GM19455 (cell line): ENCODE data around the gene IKZF3.
A peak's percentile ranks its signal among the peaks of the same experiment; 100 is the strongest.
"Not testable (repeated sequence)": the region's sequence is repeated elsewhere in the genome, so short reads cannot be mapped to it uniquely, and the experiment has no call there.

Experiments used
- ATAC-seq: cut with Tn5 transposase; IDR thresholded peaks from one replicate; pipeline ENCODE4 v1.9.1; 2021; ENCODE audit not compliant: unreplicated experiment

IKZF3 gene

DNA sequence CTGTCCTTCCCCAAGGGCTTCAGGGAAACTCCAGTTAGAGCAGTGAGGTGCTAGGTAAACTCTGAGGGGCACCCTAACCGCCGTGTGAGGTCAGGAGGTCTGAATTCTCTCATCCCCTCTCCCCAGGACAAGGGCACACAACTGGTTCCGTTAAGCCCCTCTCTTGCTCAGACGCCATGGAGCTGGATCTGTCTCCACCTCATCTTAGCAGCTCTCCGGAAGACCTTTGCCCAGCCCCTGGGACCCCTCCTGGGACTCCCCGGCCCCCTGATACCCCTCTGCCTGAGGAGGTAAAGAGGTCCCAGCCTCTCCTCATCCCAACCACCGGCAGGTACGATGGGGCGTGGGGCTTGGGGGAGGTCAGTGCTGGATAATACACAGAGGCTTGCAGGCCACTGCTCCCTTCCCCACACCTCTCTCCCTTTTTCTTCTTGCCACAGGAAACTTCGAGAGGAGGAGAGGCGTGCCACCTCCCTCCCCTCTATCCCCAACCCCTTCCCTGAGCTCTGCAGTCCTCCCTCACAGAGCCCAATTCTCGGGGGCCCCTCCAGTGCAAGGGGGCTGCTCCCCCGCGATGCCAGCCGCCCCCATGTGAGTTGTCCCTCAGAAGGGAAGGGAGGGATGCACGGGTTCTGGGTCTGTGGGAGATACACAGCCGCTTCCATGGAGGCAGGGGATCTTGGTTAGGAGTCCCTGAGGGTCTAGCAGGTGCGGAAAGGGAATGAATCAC is 121.8 kb downstream of the IKZF3 start:
- ATAC-seq: no peak

DNA sequence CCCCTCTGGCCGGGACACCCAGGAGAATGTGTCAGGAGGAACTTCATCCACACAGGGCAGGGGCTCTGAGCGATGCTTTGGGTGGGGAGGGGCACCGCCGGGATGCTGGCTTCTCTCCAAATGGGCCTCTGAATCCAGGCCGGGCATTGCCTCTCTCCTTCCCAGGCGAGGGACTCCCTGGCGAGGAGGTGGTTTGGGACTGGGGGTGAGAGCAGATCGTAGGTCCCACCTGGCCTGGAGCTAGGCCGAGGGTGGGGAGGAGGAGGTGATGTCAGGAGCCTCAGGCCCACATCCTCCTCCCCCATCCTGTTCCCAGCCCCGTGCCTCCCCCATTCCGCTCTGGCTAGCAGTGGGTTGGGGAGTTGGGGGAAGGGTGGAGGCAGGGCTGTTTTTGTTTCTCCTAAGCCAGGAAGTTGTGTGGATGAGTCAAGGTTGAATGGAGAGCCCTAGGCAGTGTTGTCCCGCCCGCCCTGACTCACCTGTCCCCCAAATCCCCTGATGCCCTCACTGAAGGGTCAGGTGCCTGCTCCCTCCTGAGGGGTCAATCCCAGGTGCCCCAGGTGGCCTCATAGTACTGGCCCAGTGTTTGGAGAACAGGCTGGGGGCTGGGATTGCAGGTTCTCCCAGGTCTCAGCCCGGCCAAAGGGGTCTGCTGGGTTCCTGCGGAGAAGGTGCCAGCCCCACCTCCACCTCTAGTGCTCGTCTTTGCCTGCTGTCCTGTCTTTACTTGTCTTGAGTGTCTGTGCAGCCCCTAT is 123.6 kb downstream of the IKZF3 start:
- ATAC-seq: no peak

DNA sequence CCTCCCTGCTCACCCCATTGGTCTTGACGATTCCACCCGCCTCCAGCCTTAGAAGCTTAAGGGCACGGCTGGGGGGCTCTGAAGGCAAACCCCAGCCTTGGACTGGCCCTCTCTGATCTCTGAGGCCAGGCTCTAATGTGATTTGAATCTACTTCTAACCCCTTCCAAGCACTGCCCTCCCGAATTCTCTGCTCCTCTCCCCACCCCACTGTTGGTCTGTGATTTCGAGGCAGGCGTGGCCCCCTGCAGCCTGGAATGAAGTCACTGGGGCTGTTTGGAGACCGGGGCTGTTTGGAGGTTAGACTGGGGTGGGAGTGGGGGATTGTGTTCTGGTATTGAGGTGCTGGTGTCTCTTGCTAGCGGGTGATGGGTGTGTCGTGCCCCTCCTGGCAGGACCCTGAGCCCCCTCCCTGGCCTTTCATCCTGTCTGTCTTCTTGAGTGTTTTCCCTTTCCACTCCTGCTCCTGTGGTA is 124.2 kb downstream of the IKZF3 start:
- no peak for ATAC-seq

DNA sequence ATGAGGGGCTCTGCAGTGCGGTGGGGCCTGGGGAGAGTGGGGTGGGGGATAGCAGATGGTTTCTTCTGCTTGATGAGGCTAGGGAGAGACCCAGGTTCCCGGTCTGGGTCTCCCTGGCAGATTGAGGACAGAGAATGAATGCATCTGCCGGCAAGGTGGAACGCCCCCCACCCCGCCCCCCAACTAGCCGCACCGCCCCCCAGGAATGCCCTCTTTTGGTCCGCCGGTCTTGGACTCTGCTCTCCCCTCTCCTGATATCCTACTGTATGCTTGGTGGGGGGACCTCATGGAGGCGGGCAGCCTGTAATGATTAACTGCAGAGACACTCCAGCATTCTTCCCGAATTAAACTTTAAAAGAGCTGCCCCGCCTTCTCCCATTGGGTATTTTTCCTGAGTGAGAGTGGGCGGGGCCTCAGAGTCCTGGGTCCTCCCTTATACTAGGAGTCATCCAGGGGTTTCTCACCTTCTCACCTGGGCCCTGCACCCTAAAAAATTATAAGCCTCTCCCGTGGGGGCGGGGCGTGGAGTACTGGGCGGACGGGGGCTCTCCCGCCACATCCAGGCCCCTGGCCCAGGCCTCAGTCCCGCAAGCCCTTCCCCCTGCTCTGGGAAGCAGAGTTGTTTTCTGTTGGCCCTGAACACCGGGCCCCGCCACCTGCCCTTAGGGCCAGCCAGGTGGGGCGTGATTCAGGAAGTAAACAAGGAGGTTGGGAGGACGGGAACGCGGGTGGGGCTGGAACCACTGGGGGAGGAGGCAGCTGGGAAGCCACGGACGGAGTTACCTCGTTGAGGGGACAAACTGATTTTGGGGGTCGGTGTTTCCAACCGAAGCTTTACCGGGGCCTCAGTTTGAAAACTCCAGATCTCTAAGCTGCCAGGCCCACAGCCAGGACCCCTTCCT is 124.9 kb downstream of the IKZF3 start:
- ATAC-seq: no peak

DNA sequence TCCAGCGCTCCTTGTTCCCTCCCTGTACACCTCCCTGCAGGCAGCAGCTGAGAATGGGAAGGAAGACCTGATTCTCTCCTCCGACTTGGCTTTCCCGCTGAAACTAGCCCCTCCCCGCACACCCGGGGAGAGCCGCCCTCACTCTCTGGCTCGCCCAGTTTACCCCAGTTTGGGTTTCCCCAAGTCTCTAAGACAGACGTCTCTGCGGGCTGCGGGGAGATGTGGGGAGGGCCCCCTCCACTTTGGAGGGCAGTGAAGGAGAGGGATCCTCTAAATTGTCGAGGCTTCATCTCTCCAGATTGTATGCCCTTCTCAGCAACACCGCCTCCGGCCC is 125.6 kb downstream of the IKZF3 start:
- ATAC-seq: no peak

DNA sequence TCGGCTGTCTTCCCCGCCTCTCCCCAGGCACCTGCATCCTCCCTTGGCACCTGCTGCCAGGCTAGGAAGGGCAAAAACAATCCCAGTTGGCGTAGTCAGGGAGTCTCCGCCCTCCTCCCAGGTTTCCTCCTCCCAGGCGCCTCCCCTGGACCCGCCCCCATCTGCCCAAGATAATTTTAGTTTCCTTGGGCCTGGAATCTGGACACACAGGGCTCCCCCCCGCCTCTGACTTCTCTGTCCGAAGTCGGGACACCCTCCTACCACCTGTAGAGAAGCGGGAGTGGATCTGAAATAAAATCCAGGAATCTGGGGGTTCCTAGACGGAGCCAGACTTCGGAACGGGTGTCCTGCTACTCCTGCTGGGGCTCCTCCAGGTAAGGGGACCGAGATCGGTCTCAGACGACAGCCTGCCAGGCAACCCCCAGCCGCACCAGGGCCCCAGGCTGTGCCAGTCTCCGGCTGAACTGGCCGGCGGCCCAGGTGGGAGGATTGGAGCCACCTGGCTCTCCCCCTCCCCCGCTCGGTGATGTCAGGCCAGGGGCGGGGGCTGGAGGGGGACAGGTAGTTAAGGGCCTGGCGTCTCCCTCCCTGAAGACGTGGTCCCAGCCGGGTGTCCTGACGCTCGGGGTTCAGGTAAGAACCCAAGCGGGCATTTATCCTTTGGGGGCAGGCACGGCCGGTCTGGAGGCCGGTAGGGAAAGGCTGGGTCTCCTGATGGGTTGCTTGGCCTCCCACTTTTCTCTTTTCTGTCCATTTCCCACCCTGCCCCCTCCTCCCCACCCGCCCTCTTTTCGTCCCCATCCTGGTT is 126.1 kb downstream of the IKZF3 start, which contains the start of gene GRB7:
Gene GRB7, plus strand, starts transcription at position 179 of the 808 bp plus-strand sequence. CDS start 4,364 bp downstream, outside the sequence.
- no peak for ATAC-seq

DNA sequence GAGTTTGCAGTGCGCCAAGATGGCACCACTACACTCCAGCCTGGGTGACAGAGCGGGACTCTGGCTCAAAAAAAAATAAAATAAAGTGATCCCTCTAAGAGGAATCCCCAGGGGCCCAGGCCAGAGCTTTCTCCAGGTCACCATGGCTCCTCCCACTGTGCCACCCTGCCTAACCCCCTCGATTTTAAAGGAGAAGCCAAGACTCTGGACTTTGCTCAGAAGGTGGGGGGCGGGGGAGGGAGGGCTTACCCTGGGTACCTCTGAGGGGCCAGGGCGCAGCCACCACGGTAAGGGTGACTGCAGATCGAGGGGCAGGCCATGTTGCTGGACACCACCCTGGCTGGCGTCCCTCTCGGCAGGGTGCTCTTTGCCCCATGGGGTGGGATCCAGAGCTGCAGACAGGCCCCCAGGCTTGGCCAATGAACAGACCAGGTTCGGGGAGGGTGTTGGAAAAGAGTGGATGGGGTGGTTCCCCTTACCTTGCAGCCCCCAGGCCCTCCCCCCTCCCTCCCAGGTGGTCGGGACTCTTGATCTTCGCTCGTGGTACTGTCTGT is 126.8 kb downstream of the IKZF3 start:
- ATAC-seq: no peak

DNA sequence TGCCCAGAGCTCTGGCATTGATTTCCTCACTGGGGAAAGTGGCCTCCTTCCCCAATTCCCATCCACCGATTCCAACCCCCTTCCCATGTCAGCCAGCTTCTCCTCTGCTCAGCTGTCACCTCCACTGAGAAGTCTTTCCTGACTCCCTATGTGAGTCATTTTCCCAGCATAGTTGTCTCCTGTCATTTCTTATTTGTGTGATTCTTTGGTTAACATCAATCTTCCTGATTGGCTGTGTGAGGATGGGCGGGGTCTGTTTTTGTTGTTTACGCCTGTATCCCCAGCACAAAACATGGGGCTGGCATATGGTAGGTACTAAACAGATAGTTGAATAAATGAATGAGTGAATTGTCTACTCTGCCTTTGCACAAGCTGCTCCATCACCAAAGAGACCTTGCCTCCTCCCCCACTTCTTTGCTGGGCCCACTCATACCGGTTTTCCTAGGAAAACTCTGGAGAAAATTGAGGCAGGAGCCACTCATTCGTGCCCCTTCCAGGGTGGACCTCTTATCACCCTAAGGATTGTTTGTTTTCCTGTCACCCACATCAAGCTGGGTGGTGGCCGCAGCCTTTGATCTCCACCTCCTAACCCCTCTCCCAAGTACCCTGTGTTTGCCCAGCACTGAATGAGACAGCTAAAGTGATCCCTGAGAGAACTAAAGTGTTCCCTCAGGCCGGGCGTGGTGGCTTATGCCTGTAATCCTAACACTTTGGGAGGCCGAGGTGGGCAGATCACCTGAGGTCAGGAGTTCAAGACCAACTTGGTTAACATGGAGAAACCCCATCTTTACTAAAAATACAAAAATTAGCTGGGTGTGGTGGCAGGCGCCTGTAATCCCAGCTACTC is 127.6 kb downstream of the IKZF3 start:
- ATAC-seq: no peak

DNA sequence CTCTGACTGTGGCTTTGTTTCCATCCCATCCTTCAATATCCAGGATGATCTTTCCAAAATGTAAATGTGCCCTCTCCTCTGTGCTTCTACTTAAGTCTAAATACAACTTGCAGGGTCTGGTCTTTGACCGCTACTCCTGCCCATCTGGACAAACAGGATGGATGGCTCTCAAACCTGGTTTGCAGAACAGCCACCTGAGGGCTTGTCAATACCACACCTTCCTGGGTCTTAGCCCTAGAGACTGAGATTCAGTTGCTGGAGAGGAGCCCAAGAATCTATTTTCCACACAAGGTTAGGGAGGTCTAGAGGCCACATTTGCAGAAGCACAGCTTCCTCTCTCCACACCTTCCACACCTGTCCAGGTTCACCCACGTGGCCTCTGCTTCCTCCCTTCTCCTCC is 128.2 kb downstream of the IKZF3 start:
- ATAC-seq: no peak

DNA sequence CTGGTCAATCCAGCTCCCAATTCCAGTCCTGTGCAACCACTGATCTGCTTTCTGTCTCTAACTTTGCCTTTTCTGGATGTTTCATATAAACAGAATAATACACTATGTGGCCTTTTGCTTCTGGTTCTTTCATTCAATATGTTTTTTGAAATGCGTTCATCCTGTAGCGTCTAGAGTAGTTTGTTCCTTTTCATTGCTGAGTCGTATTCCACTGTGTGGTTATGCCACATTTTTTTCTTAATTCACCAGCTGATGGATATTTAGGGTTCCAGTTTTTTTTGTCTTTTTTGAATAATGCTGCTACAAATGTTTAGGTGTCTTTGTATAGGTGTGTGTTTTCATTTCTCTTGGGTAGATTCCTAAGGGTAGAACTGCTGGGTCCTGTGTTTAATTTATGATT is 131.5 kb downstream of the IKZF3 start:
- no peak for ATAC-seq

DNA sequence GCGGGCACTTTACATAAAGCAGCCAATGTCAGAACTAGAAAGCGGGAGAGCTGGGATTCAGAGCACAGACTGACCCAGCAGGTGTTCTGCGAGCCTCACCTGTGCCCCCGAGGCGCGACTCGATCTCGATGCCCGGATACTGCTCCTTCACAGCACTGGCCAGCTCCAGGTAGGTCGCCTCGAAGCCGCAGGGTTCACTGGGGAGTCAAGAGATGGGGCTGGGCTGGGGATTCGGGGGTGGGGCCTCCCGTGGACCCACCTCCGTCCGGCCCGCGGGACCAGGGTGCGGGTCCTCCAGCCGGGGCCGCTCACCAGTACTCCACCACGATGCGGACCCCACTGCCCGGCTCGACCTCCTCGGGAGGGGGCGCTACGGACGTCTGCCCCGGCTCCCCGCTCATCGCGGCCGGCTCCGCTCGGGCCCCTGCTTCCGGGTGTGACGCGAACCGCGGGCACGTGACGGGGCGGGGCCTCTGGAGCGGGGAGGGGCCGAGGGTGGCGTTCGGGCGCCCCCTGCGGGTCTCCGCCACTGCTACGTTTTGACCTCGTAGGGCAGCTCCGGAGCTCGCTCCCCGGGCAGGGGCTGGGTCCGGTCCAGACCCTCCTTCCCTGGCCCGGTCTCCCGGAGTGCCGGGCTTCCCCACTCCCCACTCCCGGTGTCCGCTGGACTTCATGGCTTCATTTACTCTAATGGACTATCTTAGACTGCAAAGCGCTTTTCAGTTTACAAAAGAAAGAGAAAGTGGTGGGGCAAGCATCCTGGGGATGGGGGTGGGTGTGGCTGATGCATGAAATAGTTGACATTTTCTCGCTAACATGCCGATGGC is 133.8 kb downstream of the IKZF3 start, which contains the start of gene MIEN1:
Gene MIEN1, minus strand, starts transcription at position 438 of the 827 bp plus-strand sequence. Its CDS starts 37 bp downstream, at position 401.
- peak; percentile 90 for ATAC-seq

DNA sequence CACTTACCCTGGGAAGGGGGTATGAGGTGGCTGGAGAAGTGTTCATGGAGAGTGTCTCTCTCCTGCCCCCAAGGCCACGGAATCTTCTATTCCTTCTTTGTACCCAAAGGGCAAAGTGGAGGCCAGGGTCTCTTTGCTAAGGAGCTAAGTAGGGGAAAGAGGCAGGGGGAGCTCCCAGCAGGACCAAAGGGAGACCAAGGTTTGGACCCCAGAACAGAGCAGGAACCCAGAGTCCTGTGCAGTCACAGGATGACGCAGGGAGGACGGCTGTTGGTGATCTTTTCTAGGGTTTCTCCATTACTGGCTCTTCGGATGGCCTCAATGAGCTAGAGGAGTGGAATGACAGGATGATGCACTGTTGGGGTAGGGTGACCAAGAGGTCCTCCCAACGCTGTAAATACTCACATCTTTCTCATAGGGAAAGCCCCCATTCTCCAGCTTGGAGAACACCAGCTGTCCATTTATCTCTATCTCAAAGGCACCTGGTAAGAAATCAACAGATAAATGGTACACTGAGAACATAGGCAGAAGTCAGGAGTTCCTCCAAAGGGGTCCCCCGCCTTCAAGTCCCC is 134.7 kb downstream of the IKZF3 start:
- ATAC-seq: no peak

DNA sequence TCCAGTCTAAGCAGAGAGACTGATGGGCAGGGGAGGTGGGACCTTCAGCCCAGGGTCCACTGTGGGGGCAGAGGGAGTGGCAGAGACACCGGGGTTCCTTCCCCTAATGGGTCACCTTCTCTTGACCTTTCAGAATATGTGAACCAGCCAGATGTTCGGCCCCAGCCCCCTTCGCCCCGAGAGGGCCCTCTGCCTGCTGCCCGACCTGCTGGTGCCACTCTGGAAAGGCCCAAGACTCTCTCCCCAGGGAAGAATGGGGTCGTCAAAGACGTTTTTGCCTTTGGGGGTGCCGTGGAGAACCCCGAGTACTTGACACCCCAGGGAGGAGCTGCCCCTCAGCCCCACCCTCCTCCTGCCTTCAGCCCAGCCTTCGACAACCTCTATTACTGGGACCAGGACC is 136.6 kb downstream of the IKZF3 start:
- ATAC-seq: no peak

DNA sequence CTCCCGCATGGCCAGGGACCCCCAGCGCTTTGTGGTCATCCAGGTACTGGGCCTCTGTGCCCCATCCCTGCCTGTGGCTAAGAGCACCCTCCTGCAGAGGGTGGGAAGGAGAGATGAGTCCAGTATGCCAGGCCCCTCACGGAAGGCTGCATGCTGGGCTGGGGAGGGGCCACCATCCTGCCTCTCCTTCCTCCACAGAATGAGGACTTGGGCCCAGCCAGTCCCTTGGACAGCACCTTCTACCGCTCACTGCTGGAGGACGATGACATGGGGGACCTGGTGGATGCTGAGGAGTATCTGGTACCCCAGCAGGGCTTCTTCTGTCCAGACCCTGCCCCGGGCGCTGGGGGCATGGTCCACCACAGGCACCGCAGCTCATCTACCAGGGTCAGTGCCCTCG is 137.5 kb downstream of the IKZF3 start:
- ATAC-seq: no peak

DNA sequence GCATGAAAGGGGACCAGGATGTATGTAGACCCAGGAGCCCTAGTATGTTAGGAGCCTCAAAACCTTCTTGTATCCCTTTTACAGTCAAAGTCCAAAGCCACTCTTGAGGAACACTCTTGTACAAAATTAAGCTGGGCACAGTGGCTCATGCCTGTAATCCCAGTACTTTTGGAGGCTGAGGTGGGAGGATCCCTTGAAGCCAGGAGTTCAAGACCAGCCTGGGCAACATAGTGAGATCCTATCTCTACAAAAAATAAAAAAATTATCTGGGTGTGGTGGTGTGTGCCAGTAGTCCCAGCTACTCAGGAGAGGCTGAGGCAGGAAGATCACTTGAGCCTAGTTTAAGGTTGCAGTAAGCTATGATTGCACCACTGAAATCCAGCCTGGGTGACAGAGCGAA is 138.2 kb downstream of the IKZF3 start:
- not testable (repeated sequence) for ATAC-seq

DNA sequence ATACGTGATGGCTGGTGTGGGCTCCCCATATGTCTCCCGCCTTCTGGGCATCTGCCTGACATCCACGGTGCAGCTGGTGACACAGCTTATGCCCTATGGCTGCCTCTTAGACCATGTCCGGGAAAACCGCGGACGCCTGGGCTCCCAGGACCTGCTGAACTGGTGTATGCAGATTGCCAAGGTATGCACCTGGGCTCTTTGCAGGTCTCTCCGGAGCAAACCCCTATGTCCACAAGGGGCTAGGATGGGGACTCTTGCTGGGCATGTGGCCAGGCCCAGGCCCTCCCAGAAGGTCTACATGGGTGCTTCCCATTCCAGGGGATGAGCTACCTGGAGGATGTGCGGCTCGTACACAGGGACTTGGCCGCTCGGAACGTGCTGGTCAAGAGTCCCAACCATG is 139.4 kb downstream of the IKZF3 start:
- no peak for ATAC-seq

DNA sequence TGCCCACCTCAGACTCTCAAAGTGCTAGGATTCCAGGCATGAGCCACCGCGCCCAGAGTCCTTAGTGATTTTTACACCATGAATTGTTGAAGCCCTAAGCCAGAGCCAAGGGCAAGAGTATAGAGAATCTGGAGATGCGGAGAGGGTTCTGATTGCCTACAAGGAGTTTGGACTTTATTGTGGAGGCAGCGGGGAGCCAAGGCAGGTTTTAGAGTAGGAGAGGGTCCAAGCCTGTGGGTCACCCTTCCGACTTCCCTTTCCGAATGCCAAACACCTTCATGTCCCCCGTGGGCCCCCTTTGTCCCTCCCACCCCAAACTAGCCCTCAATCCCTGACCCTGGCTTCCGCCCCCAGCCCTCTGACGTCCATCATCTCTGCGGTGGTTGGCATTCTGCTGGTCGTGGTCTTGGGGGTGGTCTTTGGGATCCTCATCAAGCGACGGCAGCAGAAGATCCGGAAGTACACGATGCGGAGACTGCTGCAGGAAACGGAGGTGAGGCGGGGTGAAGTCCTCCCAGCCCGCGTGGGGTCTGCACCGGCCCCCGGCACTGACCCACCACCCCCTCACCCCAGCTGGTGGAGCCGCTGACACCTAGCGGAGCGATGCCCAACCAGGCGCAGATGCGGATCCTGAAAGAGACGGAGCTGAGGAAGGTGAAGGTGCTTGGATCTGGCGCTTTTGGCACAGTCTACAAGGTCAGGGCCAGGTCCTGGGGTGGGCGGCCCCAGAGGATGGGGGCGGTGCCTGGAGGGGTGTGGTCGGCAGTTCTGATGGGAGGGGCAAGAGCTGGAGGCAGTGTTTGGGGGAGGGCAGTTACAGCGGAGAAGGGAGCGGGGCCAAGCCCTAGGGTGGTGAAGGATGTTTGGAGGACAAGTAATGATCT is 140.9 kb downstream of the IKZF3 start:
- ATAC-seq: no peak
